Right forelimb (tissue), 1 donor: ENCODE data around the gene C6orf15.

Experiments used
- DNase-seq: peaks from one replicate; pipeline ENCODE4 v3.0.0-alpha.2; 2018

The C6orf15 gene

DNA sequence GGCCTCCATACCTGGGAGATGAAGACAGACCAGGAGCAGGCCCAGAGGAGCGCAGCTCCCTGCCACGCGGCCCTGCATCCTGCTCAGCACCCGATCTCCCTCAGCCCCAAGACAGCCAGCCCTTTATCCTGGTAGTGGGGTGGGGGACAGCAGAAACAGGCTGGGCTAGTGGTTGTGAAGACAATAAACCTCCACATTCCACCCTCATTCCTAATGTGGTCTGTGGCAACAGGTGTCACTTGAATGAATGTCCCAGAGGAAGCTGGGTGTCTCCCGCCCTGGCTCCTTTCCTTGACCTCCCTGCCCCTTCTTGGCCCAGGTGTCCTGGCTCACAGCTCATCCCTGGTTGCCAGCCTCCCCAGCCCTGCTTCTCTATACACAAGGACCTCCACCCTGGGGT lies at the start of gene C6orf15:
Gene C6orf15 (minus strand): TSS at position 98 of the 400 bp plus-strand sequence. CDS start 20 bp downstream, at position 78.
- DNase-seq = no peak

DNA sequence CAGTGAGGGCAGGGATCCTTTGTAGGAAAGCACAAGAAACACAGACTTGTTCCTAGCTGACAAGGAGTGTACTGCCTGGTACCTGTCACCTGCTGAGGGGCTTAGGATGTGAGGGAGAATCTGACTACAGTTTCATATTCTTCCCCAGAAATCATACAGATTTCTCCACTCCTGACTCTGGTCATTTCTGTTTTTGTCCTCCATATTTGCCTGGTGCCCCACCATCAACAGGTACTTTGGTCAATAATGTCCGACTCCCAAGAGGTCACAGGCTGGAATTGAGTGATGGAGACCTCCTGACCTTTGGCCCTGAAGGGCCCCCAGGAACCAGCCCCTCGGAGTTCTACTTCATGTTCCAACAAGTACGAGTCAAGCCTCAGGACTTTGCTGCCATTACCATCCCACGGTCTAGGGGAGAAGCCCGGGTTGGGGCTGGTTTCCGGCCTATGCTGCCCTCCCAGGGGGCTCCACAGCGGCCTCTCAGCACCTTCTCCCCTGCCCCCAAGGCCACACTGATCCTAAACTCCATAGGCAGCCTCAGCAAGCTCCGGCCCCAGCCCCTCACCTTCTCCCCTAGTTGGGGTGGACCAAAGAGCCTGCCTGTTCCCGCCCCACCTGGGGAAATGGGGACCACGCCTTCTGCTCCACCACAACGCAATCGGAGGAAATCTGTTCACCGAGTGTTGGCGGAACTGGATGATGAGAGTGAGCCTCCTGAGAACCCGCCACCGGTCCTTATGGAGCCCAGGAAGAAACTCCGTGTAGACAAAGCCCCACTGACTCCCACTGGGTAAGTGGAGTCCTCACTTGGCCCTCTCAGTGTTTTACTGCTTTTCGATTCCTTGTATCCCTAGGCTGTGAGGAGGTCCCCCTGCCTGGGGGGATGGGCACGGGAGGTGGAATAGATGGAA lies 49.1 kb upstream of the C6orf15 start:
- no peak for DNase-seq

DNA sequence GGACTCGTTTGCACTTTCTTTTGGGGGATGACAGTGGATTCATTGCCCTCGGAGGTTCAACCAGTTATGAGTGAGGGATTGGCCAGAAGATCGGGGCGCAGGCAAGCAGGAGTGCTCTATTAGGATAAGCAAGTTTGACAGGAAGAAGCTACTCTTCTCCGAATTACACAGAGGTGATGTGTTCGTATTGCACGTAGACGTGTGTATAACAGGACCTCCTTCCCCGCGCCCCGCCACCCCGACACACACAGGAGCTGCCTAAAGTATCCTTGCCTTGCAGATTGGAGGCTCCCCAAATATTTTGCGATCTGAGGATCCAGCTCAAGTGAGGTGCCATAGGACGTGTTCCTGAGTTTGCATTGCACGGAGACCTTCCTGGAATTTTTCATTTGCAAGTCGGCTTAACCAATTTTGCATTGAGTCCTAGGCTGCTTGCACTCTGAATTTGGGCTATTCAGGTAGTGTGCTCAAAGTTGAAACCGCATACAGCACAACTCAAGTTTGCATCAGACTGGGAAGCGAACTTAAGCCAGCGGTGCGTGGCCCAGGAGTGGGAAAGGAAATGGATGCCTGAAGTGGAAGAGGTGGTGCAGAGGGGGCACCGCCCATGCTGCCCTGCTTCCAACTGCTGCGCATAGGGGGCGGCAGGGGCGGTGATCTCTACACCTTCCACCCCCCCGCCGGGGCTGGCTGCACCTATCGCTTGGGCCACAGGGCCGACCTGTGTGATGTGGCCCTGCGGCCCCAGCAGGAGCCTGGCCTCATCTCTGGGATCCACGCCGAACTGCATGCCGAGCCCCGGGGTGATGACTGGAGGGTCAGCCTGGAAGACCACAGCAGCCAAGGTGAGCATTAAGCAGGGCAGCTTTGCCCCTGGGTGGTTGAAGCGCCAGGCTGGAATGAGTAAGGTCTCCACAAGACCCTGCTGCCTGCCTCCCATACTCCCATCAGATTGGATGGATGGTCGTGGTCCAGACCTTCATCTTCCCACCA lies 46.8 kb upstream of the C6orf15 start:
- no peak for DNase-seq

DNA sequence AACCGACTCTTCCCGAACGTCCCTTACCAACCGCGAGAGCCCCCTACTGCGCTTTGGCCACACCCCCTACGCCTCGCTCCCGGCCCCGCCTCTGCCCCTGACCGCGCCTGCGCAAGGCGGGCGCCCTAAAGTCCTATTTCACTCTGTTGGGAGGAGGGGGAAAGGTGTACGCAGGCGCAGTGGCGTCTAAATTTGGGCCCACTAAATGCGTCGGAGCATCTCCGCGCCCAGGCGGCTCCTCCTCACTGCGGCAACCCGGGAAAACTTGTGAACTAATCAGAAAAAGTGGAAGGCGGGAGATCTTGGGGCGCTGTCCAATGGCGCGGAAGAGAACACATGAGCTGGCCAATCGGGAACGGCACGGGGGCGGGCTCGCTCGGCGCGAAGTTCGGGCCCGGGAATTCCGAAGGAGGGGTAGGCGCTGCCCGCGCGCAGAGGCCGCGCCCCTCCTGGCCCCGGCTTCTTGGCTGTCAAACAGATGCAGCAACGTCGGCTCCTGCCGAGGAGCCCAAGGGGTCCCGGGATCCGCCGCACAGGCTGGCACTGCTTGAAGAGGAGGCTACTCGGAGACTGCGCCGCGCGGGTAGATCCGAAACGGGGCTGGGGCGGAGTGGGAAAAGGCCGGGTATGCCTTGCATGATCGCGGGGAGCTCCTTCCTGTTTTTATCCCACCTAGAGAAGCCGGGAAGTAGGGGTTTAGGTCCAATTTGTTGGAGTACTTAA lies 45.9 kb upstream of the C6orf15 start, which contains the start of gene TCF19:
Gene TCF19 (plus strand): TSS at position 450 of the 723 bp plus-strand sequence. CDS start 881 bp downstream, outside the sequence.
- peak; percentile 99 for DNase-seq

DNA sequence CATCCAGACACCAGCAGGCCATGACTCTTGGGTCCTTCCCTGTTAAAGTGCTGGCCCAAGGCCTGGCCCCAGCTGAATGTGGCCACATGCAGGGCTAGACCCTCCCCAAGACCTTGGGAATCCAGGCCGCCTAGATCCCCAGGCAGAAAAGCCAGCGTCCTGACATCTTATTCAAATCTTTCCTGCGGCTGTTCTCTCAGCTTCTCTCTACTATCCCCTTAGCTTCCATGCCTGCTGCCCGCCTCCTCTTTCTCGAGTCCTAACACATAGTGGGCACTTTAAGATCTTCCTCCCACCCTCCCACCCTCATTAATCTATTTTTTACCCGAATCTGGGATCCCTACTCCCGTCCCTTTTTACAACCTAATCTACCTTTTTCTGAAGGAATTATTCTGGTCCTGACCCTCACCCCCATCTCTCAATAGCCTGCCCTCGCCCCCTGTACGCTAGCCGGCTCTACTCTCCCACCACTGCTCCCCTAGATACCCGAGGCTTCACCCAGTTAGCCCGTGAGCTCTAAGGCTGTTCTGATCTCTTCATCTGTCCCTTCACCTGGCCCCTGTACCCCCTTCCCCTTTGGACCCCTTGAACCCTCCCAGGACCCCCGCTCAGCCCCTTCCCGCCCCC lies 45.3 kb upstream of the C6orf15 start, which contains the start of gene CCHCR1:
Gene CCHCR1 (minus strand): TSS at position 290 of the 627 bp plus-strand sequence. CDS start 202 bp downstream, at position 88.
- DNase-seq = no peak

DNA sequence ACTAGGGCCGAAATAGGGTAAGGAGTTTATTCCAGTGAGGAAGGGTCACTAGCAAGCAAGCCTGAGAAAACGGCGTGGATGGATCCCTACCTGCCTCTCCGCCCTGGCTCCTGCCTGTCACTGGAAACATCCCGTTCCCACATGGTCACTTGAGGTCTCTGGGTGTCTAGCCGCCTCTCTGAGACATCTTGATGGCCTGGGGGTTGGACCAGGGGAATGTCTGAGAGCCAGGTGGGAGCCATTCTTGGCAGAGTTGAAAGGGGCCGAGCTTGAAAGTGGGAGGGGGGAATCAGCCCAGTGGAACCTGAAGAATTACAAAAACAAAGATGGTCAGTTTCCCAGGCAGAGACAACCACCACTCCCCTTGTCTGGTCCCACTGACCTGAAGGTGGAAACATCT lies 44.3 kb upstream of the C6orf15 start:
- no peak for DNase-seq

DNA sequence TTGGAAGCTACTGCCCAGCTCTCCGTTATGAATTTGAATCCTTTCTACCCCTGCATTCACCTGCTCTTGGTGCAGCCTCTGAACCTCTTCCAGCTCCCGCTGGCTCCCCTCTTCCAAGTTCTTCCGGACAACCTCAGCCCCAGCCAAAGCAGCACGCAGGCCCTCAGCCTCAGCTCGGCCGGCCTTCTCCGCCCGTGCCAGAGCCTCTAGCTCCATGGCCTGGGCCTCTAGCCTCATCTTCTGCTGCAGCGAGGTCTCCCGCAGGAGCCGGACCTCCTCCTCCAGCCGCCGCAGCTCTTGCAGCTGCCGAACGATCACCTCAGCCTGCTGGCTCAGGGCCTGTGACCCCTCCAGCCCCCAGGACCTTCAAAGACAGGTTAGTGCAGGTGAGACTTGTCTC lies 42.1 kb upstream of the C6orf15 start:
- no peak for DNase-seq

DNA sequence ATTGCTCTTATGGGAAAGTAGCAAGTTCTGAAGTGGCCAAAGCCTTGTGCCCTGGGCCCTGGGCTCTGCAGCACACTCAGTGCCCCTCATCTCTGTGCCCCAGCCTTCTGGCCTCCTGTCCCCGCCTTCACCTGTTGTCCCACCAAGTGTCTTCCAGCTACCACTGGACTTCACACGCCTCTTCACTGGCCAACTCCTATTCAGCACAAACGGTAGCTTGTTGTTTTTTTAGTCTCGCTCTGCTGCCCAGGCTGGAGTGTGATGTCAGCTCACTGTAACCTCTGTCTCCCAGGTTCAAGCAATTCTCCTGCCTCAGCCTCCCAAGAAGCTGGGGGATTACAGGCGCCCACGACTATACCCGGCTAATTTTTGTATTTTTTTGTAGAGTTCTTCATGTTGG lies 40.4 kb upstream of the C6orf15 start:
- no peak for DNase-seq

DNA sequence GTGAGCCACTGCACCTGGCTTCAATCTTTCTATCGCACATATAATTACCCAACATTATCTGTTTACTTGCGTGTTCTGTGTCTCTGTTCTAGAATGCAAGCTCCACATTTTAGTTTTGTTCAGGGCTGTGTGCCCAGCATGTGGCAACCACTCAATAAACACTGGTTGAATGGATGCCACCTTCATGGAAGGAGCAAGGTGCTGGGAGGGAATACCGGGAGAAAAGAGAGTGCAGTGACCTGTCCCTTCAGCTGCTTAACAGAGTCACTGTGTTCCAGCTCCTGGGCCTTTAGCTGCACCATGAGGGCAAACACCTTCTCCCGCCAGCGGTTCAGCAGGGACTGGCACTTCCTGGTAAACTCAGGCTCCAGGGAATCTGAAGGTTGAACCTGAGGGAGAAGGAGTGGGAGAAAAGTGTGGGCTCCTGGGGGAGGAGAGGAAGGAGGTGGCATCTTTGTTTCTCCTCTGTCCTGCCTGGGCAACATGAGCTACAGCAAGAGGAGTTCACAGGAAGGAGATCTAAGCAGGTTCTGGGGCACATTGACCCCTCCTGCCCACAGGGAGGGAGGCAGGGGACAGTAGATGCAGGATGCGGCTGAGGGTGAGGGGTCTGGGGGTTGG lies 37.6 kb upstream of the C6orf15 start:
- no peak for DNase-seq

DNA sequence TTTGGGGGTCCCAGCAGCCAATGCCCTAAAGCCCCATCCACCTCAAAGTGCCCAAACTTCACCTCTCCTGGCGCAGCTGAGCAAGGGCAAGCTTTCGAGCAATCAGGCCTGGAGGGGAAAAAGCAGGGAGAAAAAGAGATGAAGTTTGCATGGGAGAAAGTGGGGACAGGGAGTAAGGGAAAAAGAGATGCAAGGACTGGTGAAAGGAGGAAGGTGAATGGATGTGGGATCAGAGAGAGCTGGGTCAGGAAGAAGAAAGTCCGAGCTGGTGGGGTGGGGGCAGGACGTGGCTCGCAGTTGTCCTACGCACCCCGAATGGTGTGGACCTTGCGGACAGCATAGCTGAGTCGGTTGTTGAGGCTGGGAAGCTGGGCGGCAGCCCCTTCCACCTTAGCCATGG lies 33.0 kb upstream of the C6orf15 start:
- DNase-seq = no peak

DNA sequence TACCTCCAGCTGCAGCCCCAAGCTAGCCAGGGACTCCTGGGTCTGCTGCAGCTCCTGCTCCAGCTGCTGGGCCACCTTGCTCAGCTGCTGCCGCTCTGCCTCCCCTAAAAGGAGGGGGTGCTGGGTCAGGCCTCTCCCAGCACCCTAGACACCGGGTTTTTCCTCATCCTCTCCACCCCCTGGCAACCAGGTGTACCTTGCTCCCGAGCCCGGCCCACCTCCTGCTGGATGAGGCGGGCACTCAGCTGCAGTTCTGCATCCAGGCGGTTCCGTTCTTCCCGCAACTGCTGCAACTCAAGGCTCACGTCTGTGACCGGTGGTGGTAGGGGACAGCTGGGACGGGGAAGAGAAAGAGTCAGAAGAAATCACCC lies 32.6 kb upstream of the C6orf15 start:
- DNase-seq = no peak

DNA sequence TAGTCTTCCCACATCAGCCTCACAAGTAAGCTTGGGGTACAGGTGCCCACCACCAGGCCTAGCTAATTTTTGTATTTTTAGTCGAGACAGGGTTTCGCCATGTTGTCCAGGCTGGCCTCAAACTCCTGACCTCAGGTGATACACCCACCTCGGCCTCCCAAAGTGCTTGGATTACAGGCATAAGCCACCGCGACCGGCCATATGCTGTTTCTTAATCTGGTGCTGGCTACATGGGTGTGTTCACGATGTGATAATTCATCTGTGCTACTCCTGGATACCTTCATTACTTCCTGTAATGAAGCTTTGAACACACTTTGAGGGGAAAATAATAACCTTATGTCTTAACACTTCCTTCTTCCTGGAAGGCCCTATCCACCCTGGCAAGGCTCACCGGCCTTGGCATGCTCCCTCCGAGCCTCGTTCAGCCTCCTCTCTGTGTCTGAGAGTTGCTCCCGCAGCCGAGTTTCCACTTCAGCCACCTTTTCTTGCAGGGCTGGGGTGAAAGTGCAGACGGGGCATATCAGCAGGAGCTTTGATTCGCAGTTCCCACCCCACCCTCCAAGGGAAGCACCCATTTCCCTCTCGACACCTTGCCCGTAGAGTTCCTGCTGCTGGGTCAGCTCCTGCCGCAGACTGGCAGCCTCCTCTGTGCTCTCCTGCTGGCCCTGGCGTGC lies 32.1 kb upstream of the C6orf15 start:
- DNase-seq = no peak

DNA sequence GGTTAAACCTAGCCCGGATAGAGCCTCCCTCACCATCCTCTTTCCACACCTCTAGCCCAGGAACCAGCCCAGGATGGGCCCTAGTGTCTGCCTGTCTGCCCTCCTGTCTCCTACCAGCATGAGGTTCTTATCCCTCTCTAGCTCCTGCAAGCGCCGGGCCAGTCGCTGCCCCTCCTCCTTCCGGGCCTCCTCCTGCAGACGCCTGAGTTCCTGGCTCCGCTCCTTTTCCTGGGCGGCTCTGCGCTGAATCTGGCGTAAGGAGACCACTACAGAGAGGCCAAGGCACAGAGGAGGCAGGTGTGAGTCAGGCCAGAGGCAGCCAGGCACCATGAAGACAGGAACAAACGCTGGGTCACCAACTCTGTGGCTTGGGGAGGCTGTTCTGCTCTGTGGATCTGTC lies 30.8 kb upstream of the C6orf15 start:
- peak; percentile 72 for DNase-seq

DNA sequence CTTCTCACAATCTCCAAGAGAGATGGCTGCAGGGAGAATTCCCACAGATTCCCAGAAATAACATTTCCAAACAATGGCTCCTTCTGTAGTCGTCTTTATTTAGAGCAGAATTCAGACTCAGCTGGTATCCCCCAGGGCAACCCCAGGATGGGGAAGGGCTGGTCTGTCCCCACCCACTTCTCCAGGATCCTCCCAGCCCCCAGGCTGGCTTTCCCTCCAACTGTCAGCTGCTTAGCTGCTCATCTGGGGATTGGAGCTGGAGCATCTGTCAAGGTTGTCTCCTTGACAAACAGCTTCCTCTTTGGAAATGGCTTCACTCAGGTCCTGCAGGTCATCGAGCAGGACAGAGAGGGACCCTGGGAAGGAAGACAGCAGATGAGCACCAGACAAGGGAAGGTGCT lies 30.0 kb upstream of the C6orf15 start:
- DNase-seq = no peak

DNA sequence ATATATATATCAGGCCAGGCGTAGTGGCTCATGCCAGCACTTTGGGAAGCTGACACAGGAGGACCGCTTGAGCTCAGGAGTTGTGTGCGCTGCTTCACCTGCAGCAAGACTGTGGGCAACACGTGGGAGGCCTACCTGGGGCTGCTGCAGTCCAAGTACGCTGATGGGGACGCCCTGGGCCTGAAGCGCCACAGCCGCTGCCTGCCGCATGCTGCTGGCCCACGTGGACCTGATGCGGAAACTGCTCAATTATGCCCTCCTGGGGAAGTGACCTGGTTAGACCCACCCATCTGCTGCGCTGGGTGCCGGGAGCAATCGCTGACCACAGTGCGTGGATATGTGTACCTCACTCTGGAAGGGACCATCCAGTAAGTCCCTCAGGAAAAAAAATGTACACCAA lies 28.3 kb upstream of the C6orf15 start:
- DNase-seq = no peak

DNA sequence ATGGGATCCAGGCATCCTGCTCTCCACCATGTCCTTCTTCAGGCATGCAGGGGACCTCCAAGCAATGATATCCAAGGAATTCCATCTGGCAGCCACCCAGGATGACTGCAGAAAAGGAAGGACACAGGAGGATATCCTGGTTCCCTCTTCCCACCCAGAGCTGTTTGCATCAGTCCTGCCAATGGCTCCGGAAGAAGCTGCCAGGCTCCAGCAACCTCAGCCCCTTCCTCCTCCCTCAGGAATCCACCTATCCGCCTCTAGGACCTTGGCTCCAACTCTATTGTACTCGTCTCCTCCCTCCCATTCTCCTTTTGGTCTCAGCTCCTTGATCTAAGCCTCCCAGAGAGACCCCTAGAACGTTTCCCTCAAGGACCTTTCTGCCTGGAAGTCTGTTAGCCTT lies 27.2 kb upstream of the C6orf15 start:
- DNase-seq = no peak

DNA sequence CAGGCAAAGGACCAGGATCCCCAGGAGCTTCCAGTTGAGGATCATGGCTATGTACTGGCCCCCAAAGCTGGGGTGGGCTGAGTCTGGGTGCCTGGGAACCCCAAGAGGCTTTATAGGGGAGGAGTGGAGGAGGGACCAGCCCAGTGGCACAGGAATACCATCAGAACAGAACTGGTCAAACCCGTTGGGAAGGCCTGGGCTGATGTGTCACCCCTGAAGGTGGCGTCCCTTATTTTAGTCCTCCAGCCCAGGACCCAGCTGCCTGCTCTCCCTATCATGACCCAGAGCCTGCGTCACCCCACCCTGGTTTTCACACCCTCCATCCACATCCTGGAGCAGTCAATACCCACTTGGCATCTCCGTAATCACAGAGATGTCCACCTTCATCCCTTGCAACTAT lies 26.6 kb upstream of the C6orf15 start, which contains the start of gene PSORS1C2:
Gene PSORS1C2 (minus strand): TSS at position 85 of the 400 bp plus-strand sequence. CDS start 40 bp downstream, at position 45.
- no peak for DNase-seq

DNA sequence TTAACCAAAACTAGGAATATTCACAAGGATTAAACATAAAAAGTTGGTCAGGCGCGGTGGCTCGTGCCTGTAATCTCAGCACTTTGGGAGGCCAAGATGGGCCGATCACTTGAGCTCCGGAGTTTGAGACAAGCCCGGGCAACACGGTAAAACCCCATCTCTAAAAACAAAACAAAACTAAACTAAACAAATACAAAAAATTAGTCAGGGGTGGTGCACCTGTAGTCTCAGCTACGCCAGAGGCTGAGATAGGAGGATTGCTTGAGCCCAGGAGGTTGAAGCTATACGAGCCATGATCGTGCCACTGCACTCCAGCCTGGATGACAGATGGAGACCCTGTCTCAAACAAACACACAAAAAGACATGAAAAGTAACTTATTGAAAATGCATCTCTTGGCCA lies 23.3 kb upstream of the C6orf15 start:
- no peak for DNase-seq

DNA sequence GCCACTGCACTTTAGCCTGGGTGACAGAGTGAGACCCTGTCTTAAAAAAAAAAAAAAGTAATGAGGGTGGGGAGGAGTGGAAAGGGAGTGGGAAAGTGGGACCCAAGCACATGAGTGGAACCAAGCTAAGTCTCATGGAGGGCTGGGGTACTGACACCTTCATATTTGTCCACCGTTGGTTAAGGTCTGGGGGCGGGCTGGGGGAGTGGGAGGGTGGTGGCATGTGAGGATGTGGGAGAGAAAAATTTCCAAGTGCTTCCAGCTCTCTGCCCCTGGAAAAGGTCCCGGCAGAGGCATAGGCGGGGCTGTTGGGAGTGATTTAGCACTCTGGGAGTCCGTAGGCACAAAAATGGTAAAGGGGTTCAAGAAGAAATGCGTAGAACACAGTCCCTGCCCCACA lies 20.4 kb upstream of the C6orf15 start:
- DNase-seq = no peak

DNA sequence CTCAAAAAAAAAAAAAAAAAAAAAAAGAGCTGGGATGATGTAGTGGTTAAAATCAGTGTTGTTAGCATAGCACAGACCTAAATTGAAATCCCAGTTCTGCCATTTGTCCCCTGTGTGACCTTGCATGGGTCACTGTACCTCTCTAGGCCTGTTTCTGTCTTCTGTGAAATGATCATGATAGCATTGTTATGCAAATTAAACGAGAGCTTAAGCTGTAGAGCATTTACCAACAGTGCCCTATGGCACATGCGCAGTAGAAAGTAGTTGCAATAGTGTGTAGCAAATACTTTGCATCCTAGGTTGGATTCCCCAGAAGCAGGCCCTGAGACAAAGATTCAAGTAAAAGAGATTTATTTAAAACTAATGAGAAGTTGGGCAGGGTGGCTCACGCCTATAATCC lies 19.2 kb upstream of the C6orf15 start:
- no peak for DNase-seq

DNA sequence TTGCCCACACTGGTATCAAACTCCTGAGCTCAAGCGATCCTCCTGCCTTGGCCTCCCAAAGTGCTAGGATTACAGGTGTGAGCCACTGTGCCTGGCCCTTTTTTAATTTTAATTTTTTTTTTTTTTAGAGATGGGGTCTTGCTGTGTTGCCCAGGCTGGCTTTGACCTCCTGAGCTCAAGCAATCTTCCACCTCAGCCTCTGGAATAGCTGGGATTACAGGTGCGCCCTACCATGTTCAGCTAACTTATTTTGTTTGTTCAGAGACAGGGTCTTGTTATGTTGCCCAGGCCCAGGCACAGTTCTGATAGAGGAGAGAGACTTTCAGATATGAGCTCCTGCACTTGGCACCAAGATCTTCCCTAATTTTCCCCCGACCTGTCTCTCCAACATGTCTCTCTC lies 18.4 kb upstream of the C6orf15 start:
- DNase-seq = no peak
